Testis (tissue), 2 donors: ENCODE results near the gene SMG6.

Experiments
- CTCF ChIP-seq, 3 experiments: fragments of 450-650 bp in 2 of 3; fragments of 200-600 bp in 1 of 3; sonication (generic) in 1 of 3; IDR thresholded peaks; one replicate each; pipeline ENCODE4 v1.5.1; 2016 to 2019; ENCODE audit warnings: antibody characterized with exemption in 3 of 3, mild to moderate bottlenecking in 2 of 3, moderate library complexity in 1 of 3
- POLR2A ChIP-seq: fragments of 450-650 bp; IDR thresholded peaks from one replicate; pipeline ENCODE4 v1.6.1; 2017; ENCODE audit warnings: antibody characterized with exemption, mild to moderate bottlenecking, moderate library complexity

DNA sequence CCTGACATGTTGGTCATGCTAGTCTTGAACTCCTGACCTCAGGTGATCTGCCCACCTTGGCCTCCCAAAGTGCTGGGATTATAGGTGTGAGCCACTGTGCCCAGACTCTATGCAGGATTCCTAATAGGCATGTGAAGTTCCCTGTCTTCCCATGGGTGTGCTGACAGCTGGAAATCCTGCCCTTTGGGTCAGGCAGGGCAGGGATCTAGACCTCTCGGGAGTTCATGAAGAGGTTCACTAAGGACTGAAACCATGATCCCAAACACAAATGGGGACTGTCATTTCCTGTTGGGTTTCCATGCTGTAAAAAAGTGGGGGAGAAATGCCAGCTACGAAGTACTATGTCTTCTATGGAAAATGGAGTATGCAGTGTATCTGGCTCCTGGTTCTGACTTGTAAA lies 196.5 kb downstream of the SMG6 start:
- TF ChIP-seq POLR2A, result no peak
- TF ChIP-seq CTCF (IDR thresholded peaks at IDR 0.05), result no peak
